Measurements from ENCODE around the gene BEST1.

Gene BEST1

DNA sequence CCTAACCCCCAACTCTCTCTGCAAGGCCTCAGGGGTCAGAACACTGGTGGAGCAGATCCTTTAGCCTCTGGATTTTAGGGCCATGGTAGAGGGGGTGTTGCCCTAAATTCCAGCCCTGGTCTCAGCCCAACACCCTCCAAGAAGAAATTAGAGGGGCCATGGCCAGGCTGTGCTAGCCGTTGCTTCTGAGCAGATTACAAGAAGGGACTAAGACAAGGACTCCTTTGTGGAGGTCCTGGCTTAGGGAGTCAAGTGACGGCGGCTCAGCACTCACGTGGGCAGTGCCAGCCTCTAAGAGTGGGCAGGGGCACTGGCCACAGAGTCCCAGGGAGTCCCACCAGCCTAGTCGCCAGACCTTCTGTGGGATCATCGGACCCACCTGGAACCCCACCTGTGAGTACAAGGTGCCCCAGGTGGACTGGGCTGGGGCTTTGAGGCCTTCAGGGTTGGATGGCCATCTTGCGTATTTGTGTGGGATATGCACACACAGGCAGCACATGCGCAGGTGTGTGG is at the start of gene BEST1:
Gene BEST1 (plus strand): TSS at position 317 of the 513 bp plus-strand sequence. CDS start 1,456 bp downstream, outside the sequence.
- no peak for DNase-seq

DNA sequence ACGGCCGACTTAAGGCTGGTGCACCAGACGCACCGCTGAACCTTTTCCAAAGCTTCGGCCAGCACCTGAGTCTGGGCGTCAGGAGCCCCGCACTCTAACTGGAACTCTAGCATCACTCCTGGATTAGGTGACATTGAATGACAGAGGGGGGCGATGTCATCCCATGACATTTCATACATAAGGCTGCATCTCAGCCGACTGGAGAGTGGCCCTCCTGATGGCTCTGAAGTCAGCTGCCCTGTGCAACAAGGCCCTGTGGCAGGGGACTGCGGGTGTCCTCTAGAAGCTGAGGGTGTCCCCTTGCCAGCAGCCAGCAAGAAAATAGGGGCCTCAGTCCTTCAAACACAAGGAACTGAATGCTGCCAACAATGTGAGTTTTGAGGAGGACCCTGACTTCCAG is 48.8 kb upstream of the BEST1 start:
- no peak for DNase-seq

- DNase-seq = no peak
These were observed 47.8 kb upstream of the BEST1 start for GRCh38 chr11:61902313-61902712.

GRCh38 chr11:61903845-61904244 is 46.3 kb upstream of the BEST1 start:
- no peak for DNase-seq

- DNase-seq = no peak
These were observed 45.6 kb upstream of the BEST1 start for GRCh38 chr11:61904539-61905048.

DNA sequence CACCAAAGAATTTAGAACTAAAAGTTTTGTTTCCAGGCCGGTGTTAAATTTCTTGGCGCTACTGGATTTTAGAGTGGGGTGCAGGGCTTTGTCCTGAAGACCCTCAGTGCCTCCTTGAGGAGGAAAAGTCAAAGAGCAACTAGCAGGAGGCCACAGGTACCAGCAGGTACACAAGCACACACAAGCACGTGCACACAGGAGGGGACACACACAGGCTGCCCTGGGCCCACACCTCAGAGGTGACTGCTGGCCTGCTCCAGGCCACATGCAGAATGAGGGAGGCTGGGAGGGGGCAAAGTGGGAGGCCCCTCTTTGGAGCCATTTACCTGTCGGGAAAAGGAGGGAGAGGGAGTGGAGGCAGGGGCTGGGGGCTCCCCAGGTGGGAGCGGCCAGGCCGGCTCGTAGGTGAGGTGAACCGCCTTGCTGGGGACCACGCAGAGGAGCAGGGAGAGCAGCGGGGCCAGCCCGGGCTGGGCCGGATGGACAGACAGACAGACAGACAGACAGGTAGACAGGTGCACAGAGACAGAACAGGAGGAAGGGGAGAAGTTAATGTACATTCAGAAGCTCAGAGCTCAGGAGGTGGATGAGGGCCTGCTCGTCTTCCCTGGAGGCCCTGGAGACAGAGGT is 45.0 kb upstream of the BEST1 start:
- no peak for DNase-seq

- DNase-seq = no peak
These were observed 44.2 kb upstream of the BEST1 start for GRCh38 chr11:61905801-61906521.

- DNase-seq = no peak
These were observed 43.6 kb upstream of the BEST1 start for GRCh38 chr11:61906522-61906909.

GRCh38 chr11:61907282-61907681 is 42.9 kb upstream of the BEST1 start:
- DNase-seq = no peak

- no peak for DNase-seq
These were observed 42.1 kb upstream of the BEST1 start for GRCh38 chr11:61907871-61908729.

DNA sequence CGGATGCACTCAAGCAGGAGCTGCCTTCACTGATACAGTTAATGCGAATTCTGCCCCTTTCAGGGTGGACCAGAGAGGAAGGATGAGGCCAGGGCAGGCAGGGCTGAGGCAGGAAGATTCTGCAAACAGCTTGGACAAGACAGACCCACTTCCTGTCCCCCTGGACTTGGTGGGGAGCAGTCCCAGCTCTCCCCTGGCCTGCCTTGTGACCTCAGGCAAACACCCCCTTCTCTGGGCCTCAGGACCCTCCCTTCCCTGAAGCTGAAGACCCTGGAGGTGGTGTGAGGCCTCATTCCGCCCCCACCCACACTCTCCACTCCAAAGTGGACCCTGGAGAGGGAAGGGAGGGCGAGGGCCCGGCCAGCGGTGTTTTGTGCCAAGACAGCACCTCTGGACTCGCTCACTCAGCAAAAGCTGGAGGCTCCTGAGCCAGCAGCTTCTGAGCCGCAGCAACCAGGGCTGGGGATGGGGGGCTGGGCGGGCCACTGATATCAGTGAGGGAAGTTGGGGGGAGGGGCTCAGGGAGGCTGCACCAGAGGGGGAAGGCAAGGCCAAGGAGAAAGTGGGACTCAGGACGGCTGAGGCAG is 41.3 kb upstream of the BEST1 start:
- DNase-seq = no peak

DNA sequence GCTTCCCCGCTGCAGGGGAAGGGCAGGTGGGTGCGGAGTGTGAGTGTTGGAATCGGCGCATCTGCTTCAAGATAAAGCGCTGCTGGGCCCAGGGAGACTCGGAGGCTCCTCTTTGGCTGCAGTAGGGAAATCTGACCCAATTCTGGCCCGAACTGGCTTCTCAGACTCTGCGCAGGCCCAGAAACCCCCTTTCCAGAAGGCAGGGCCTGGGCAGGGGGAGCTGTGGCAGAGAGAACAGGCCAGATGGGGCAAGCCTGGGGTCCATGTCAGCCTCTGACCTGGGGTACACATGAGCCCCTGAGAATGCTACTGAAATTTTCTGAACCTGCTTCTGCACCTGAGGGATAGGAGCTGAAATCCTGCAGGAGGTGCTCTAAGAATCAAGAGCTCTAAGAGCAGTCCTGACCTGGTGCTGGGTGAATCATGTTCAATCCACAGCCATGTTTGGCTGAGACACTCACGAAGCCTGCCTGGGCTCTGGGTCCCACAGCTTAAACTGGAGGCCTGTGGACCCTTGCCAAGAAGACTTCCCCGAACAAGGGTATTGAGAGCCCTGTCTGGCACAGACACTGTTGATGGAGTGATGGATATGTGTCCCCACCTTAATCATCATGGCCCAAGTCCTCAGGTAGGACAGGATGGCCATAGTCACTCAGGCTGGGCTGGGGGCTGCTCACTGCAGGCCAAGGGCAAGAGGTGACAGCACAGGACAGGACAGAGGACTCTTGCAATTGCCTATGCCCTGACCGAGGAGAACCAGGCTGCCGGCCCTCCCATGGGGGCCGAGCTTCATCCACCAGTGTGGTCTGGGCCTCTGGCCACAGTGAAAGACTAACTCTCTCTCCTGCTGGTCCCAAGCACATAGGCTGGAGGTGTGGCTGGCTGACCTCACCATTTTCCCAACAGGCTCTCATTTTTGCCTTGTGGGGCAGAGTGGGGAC is 39.7 kb upstream of the BEST1 start:
- no peak for DNase-seq

DNA sequence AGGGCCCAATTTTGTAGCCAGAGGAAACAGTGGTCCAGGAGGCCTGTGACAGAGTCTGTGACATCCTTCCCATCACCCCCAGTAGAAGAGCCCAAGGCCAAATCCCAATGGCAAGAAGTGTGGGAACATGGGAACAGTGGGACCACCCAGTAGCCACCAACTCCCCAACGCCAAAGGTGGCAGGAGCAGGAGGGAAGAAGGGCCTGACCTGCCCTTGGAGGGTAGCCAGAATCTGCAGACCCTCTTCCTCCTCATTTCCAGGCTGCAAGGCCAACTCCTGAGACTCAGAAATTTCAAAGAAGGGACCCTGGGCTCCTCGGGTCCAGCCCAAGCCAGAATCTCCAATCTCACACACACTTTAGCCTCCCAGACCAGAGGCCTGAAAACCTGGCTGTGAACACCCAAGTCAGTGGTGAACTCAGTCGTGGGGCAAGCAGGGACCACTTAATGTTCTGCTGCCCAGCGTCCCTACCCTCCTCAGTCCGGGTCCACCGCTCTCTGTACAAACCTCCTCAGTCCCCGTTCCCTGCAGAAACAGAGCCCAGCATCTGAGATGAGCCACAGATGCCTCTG is 38.9 kb upstream of the BEST1 start:
- no peak for DNase-seq

- no peak for DNase-seq
These were observed 38.2 kb upstream of the BEST1 start for GRCh38 chr11:61911701-61912529.

GRCh38 chr11:61912530-61912898 is 37.6 kb upstream of the BEST1 start:
- DNase-seq = no peak

GRCh38 chr11:61912991-61913698 is 37.0 kb upstream of the BEST1 start:
- no peak for DNase-seq

DNA sequence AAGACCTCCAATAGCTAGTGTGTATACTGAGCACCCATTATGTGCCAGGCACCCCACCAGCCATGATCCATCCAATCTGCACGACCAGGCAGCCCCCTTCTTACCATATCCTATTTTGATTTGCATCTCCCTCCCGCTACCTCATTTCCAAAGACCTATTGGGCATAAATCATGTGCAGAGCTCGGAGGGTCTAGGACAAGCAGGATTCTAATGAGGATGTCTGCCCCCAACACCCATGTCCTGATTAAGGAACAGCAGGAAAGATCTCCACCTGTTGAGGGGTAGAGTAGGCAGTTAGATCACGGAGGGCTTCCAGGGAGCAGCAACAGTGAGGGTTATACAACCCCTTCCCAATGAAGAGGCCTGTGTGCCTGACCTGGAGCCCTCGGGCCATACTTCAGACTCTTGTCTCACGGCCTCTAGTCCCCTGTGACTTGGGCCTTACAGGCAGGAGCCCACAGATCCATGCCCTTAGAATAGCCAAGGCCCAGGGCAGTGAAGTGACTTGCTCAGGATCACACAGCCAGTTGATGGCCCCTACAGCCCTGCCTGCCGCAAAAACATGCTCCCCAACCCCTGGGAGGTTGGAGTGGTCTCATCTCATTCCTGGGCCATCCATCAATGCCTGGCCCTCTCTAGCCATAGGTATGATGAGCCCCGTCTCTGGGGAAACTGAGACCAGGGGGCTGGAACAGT is 36.3 kb upstream of the BEST1 start:
- no peak for DNase-seq

GRCh38 chr11:61914471-61915171 is 35.5 kb upstream of the BEST1 start:
- no peak for DNase-seq

Data from NCI-H1436 (cell line).